Endodermal cell (in vitro differentiated cells): Measurements from ENCODE around the gene APAF1. TPM values are rescaled to one million over a fixed set of nuclear protein-coding genes. Genes with fewer than 3 reads are reported as not detected.

Experiments used
- DNase-seq: peaks from one replicate; pipeline ENCODE4 v3.0.0-alpha.2; 2017
- H3K27ac ChIP-seq: 2 replicates; pipeline ENCODE4 v1.5.1; 2013; ENCODE audit warnings: mild to moderate bottlenecking, low read depth, low read length, moderate library complexity
- H3K27me3 ChIP-seq: 2 replicates; pipeline ENCODE4 v1.6.1; 2013; ENCODE audit warnings: mild to moderate bottlenecking, low read length, moderate library complexity; ENCODE audit not compliant: insufficient read depth, control insufficient read depth, poor library complexity, severe bottlenecking
- H3K36me3 ChIP-seq: 2 replicates; pipeline ENCODE4 v1.7.0; 2013; ENCODE audit warnings: mild to moderate bottlenecking, low read length, moderate library complexity; ENCODE audit not compliant: control insufficient read depth, insufficient read depth
- H3K4me1 ChIP-seq: one replicate; pipeline ENCODE4 v1.7.0; 2013; ENCODE audit warnings: low read length; ENCODE audit not compliant: control insufficient read depth, insufficient read depth
- H3K4me3 ChIP-seq: 2 replicates; pipeline ENCODE4 v1.5.1; 2013; ENCODE audit warnings: mild to moderate bottlenecking, low read length, moderate library complexity
- H3K9ac ChIP-seq: 2 replicates; pipeline ENCODE4 v1.6.1; 2013; ENCODE audit warnings: mild to moderate bottlenecking, low read length, moderate library complexity; ENCODE audit not compliant: poor library complexity, severe bottlenecking; ENCODE audit errors: extremely low read depth
- H3K9me3 ChIP-seq: 2 replicates; pipeline ENCODE4 v1.6.1; 2013; ENCODE audit warnings: mild to moderate bottlenecking, low read length, moderate library complexity; ENCODE audit not compliant: control insufficient read depth
- H3K27ac Mint-ChIP-seq: 2 replicates; pipeline ENCODE4 v1.8.0; 2020; ENCODE audit warnings: mixed read lengths
- H3K27me3 Mint-ChIP-seq: 2 replicates; pipeline ENCODE4 v1.8.0; 2021; ENCODE audit warnings: mild to moderate bottlenecking, mixed read lengths; ENCODE audit not compliant: insufficient read depth
- H3K36me3 Mint-ChIP-seq: 2 replicates; pipeline ENCODE4 v1.8.0; 2020; ENCODE audit warnings: low read depth, mixed read lengths
- H3K4me1 Mint-ChIP-seq: 2 replicates; pipeline ENCODE4 v1.8.0; 2020; ENCODE audit warnings: mixed read lengths
- H3K4me3 Mint-ChIP-seq: 2 replicates; pipeline ENCODE4 v1.8.0; 2020; ENCODE audit warnings: mild to moderate bottlenecking, moderate library complexity, mixed read lengths
- H3K9me3 Mint-ChIP-seq: 2 replicates; pipeline ENCODE4 v1.8.0; 2020; ENCODE audit warnings: mild to moderate bottlenecking, mixed read lengths
- CTCF ChIP-seq: fragments of 200-600 bp; sonication (generic); conservative IDR thresholded peaks from 2 replicates; pipeline ENCODE4 v1.5.0; 2021; ENCODE audit warnings: antibody characterized with exemption, mild to moderate bottlenecking
- WGBS, 2 experiments: methylation state at CpG; one replicate each; pipeline versions ENCODE4 v1.1.5 to v1.1.7; 2013; ENCODE audit warnings: missing lambda C conversion rate in 2 of 2, mixed read lengths in 1 of 2; ENCODE audit not compliant: insufficient coverage in 1 of 2, insufficient read length in 1 of 2; 5-methylcytosine and 5-hydroxymethylcytosine counted together
- total RNA-seq, 2 donors: library from RNA; stranded (reverse); fragmentation: NEBNext Ultra II Directional in 1 of 2; extraction: Animal tissue kit (Norgen Biotek cat#: 25700) in 1 of 2; gene quantifications; 2 replicates in 1 of 2; 3 replicates in 1 of 2; pipeline ENCODE4 v1.2.1, GENCODE V29; 2021

APAF1 gene
- total RNA-seq, 2 donors from 2014 or later: 23.8 to 32.4 TPM

- Mint-ChIP-seq H3K36me3 (no peaks in the 10 kb centered on the region), H3K27ac (no peak overlapping the region), H3K9me3 (no peaks in the 10 kb centered on the region), H3K4me1 (no peaks in the 10 kb centered on the region), H3K4me3 (no peak overlapping the region), H3K27me3 (no peaks in the 10 kb centered on the region)
- Histone ChIP-seq H3K36me3 (no peaks in the 10 kb centered on the region), H3K27ac (no peak overlapping the region), H3K9ac (no peak overlapping the region), H3K4me3 (no peak overlapping the region), H3K27me3 (no peaks in the 10 kb centered on the region), H3K4me1 (no peaks in the 10 kb centered on the region), H3K9me3 (no peaks in the 10 kb centered on the region)
- TF ChIP-seq CTCF: no peak
- 97 to 100% methylated on average over 2 of the region's 4 CpGs for WGBS, 2 experiments
- DNase-seq: no peak
These were observed 26.1 kb upstream of the APAF1 start for GRCh38 chr12:98618952-98619351.

GRCh38 chr12:98635657-98636323 is 9.3 kb upstream of the APAF1 start:
- H3K4me3 ChIP-seq: no peak overlapping the region
- no peak overlapping the region for H3K4me3 Mint-ChIP-seq
- H3K27me3 Mint-ChIP-seq: no peaks in the 10 kb centered on the region
- TF ChIP-seq CTCF: no peak
- 86 to 94% methylated on average over 3 to 4 of the region's 4 CpGs for WGBS, 2 experiments
- H3K27ac Mint-ChIP-seq: no peak overlapping the region
- no peak overlapping the region for H3K27ac ChIP-seq
- no peaks in the 10 kb centered on the region for H3K27me3 ChIP-seq
- H3K36me3 Mint-ChIP-seq: peaks cover 11% of the 10 kb centered on the region
- no peaks in the 10 kb centered on the region for H3K4me1 ChIP-seq
- DNase-seq: no peak
- H3K4me1 Mint-ChIP-seq: no peaks in the 10 kb centered on the region
- H3K36me3 ChIP-seq: peaks cover 18% of the 10 kb centered on the region
- no peaks in the 10 kb centered on the region for H3K9me3 Mint-ChIP-seq
- H3K9me3 ChIP-seq: no peaks in the 10 kb centered on the region
- H3K9ac ChIP-seq: no peak overlapping the region

- WGBS, 2 experiments: 86% methylated on average over 1 of the region's 2 CpGs; no CpG with 5 or more reads in 1 of the 2 experiments
- H3K36me3 ChIP-seq: peaks cover 16% of the 10 kb centered on the region
- no peak overlapping the region for H3K27ac Mint-ChIP-seq
- H3K4me3 Mint-ChIP-seq: no peak overlapping the region
- no peaks in the 10 kb centered on the region for H3K4me1 ChIP-seq
- H3K27me3 ChIP-seq: no peaks in the 10 kb centered on the region
- no peak for TF ChIP-seq CTCF
- no peak overlapping the region for H3K4me3 ChIP-seq
- no peak overlapping the region for H3K27ac ChIP-seq
- H3K9me3 ChIP-seq: no peaks in the 10 kb centered on the region
- H3K4me1 Mint-ChIP-seq: no peaks in the 10 kb centered on the region
- no peak overlapping the region for H3K9ac ChIP-seq
- peaks cover 11% of the 10 kb centered on the region for H3K36me3 Mint-ChIP-seq
- DNase-seq: no peak
- H3K9me3 Mint-ChIP-seq: no peaks in the 10 kb centered on the region
- H3K27me3 Mint-ChIP-seq: no peaks in the 10 kb centered on the region
These were observed 8.0 kb upstream of the APAF1 start for GRCh38 chr12:98637068-98637467.
